ENCODE measurements around the gene CYFIP1. TPM values are rescaled to one million over a fixed set of nuclear protein-coding genes. Genes with fewer than 3 reads are reported as not detected.

The CYFIP1 gene
- total and polyA plus RNA-seq, 9 of the 15 experiments (the other 6 are each of a cell fraction or from before 2014, with no cell fraction given): 3.8 to 59.8 (median 28.3) TPM

GRCh38 chr15:22936577-22937472, 43.3 kb downstream of the CYFIP1 start:
- no peaks in the 10 kb centered on the region for H3K79me2 ChIP-seq (ENCODE audit: control insufficient read depth, insufficient read depth, low read length)
- H3K4me2 ChIP-seq (ENCODE audit: insufficient read depth, low read length): no peak overlapping the region
- ATAC-seq (no peak), FAIRE-seq (no peak), DNase-seq (ENCODE audit: extremely low read depth in 1 of 4, low spot score in 3 of 4) (no peak)
- intact Hi-C loops (cut with micrococcal nuclease) (no loop called here), in situ Hi-C loops (cut with MboI) (no loop called here)
- H3K27ac ChIP-seq (ENCODE audit: extremely low read depth, low read depth, low read length): no peak overlapping the region
- peaks cover 42% of the 10 kb centered on the region for H3K36me3 ChIP-seq (ENCODE audit: control insufficient read depth, insufficient read depth, low read length)
- no peaks in the 10 kb centered on the region for H3K27me3 ChIP-seq (ENCODE audit: control insufficient read depth in 2 of 2, insufficient read depth in 2 of 2, low read length in 2 of 2)
- no peak overlapping the region for H2AFZ ChIP-seq (ENCODE audit: low read depth, low read length)
- H3K4me3 ChIP-seq: no peak overlapping the region
- no peak overlapping the region for H3K9ac ChIP-seq (ENCODE audit: insufficient read depth in 1 of 2, low read depth in 2 of 2, low read length in 2 of 2)
- no peaks in the 10 kb centered on the region for H3K9me1 ChIP-seq (ENCODE audit: control insufficient read depth, insufficient read depth, low read length)
- ChIA-PET POLR2A (interaction anchor here (0.6 to 1.4 kb wide), 3 partner anchors 16 to 44 kb away, joined by 3 to 4 read pairs (median 3); no protein-coding TSS in a partner anchor), CTCF (ENCODE audit: low intra/inter-chr PET ratio) (no interaction called here)
- H4K20me1 ChIP-seq (replicated peaks; ENCODE audit: control insufficient read depth, insufficient read depth, low read length): no peaks in the 10 kb centered on the region
- peak; percentile 62; the same call in 1 of the 2 replicates for TF ChIP-seq SPI1 (IDR thresholded peaks at IDR 0.05; ENCODE audit: borderline replicate concordance, low read depth, low read length)
- TF ChIP-seq, protein P1, sequence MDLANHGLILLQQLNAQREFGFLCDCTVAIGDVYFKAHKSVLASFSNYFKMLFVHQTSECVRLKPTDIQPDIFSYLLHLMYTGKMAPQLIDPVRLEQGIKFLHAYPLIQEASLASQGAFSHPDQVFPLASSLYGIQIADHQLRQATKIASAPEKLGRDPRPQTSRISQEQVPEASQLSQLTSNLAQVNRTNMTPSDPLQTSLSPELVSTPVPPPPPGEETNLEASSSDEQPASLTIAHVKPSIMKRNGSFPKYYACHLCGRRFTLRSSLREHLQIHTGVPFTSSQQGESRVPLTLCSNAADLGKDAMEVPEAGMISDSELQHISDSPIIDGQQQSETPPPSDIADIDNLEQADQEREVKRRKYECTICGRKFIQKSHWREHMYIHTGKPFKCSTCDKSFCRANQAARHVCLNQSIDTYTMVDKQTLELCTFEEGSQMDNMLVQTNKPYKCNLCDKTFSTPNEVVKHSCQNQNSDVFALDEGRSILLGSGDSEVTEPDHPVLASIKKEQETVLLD (IDR thresholded peaks at IDR 0.05): no peak
- no TSS peak for BruUV-seq (replicated peaks)
- H3K4me1 ChIP-seq (replicated peaks in 1 of 2; ENCODE audit: control insufficient read depth in 2 of 2, insufficient read depth in 2 of 2, low read length in 2 of 2): peaks cover 0 to 4% of the 10 kb centered on the region in 2 experiments; a peak in 2 of 5 replicates
- WGBS (ENCODE audit: insufficient coverage, low coverage, missing lambda C conversion rate): 74% methylated on average over 21 of the region's 23 CpGs
- no peaks in the 10 kb centered on the region for H3K9me3 ChIP-seq (replicated peaks; ENCODE audit: control insufficient read depth, insufficient read depth, low read depth, low read length)

Measured in K562 (cell line).